ENCODE measurements around the gene ELP4. TPM values are rescaled to one million over a fixed set of nuclear protein-coding genes. Genes with fewer than 3 reads are reported as not detected.

ELP4 gene
- total RNA-seq, 1 donor from 2014 or later = 16.6 TPM

DNA sequence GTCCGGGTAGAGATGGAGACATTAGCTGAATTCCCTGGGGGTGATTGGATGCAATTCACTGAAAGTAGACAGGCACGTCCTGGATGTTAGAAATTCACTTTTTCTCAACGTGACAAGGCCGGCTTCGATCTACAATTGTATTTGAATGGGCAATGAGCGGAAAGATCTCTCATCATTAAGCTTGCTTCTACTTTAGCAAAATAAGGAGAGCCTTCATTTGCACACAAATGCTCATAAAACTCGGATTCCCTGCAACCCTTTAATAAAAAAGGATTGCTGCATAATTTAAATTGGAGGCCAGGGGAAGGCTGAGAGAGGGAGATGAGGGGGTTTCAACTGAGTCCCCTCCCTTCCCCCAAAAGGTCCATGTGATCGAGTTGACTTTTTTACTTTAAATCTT lies 312.2 kb downstream of the ELP4 start:
- Histone ChIP-seq H3K4me1 (peaks cover 9% of the 10 kb centered on the region), H3K27me3 (peaks cover 100% of the 10 kb centered on the region), H3K36me3 (no peaks in the 10 kb centered on the region), H3K4me3 (no peak overlapping the region), H3K9me3 (no peaks in the 10 kb centered on the region), H3K27ac (no peak overlapping the region)
- DNase-seq (no peak), ATAC-seq (no peak)
- intact Hi-C loops (cut with DNase I) = no loop called here
- TF ChIP-seq, protein P1, sequence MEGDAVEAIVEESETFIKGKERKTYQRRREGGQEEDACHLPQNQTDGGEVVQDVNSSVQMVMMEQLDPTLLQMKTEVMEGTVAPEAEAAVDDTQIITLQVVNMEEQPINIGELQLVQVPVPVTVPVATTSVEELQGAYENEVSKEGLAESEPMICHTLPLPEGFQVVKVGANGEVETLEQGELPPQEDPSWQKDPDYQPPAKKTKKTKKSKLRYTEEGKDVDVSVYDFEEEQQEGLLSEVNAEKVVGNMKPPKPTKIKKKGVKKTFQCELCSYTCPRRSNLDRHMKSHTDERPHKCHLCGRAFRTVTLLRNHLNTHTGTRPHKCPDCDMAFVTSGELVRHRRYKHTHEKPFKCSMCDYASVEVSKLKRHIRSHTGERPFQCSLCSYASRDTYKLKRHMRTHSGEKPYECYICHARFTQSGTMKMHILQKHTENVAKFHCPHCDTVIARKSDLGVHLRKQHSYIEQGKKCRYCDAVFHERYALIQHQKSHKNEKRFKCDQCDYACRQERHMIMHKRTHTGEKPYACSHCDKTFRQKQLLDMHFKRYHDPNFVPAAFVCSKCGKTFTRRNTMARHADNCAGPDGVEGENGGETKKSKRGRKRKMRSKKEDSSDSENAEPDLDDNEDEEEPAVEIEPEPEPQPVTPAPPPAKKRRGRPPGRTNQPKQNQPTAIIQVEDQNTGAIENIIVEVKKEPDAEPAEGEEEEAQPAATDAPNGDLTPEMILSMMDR (IDR thresholded peaks at IDR 0.05) = no peak

DNA sequence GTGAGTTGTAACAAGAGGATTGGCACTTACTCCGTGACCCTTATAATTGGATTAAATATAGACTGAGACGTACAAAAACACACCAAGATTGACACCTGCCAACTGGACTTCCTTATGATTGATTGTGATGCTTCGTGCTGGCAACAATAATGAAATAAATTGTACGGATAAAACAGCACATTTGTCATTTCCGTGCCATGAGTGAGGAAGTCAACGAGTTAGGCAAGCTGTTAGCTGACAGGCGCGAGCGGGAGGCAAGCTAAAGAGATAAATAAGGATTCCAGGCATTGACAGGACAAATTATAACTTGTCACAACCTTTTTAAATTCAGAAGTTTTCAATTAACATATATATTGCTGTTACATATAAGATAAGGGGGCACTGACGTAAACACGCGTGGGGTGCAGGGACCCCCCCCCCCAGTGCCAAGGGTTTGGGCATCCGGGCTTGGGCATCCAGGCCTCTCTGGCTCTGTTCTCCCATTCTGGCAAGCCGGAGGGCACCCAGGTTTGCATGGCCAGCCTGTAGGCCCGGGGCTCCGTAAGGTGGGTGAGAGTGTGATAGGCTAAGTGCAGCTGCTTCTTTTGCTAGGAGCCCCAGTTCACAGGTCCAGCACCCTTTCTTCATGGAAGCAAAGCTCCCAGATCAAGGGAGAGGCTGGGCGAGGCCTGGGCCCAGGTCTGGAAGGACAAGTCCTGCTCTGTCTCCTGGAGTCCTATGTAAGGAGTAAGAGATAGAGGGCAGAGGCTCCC lies 312.8 kb downstream of the ELP4 start:
- TF ChIP-seq, protein P1 (IDR thresholded peaks at IDR 0.05) = no peak

DNA sequence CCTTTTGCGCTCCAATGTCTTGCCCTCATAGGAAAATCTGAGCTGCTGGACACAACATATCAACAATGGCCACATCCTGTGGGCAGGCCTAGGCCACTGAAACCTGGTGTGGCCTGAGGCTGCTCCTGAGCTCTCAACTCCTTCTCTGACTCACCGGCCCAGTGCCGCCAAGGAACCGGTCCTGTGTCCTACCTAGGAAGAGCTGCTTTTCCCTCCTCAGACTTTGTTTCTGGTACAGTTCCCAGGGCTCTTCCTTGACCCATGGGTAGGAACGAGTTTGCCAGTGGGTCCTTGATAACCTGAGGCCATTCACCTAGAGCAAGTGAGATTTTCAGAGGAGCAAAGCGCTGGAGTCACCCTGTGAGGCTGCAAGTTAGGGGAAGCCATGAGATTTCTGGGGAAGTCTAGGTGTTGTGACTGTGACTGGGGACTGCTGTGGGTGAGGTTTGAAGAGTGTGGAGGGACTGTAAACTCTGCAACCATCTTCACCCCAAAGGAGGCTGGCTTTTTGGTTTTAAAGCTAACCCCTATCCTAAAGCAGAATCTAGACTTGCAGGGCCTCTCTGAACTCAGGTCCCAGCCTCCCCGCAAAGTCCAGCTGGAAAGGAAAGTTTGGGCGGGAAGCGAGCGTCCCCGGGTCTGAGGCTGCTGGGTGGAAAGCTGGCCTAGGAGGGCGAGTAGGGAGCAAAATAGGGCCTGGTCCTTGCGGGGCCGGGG lies 313.5 kb downstream of the ELP4 start:
- TF ChIP-seq, protein P1 (IDR thresholded peaks at IDR 0.05) = no peak
- intact Hi-C loops (cut with DNase I) = no loop called here
- H3K27me3 ChIP-seq = peaks cover 100% of the 10 kb centered on the region
- no peak overlapping the region for H3K4me3 ChIP-seq
- H3K9me3 ChIP-seq = no peaks in the 10 kb centered on the region
- DNase-seq (no peak), ATAC-seq (no peak)
- no peak overlapping the region for H3K27ac ChIP-seq
- no peaks in the 10 kb centered on the region for H3K4me1 ChIP-seq
- no peaks in the 10 kb centered on the region for H3K36me3 ChIP-seq

More for the DNA sequence above, 312.8 kb downstream of the ELP4 start:
- DNase-seq (no peak), ATAC-seq (no peak)
- Histone ChIP-seq H3K36me3 (no peaks in the 10 kb centered on the region), H3K27ac (no peak overlapping the region), H3K27me3 (peaks cover 100% of the 10 kb centered on the region), H3K4me1 (peaks cover 4% of the 10 kb centered on the region), H3K4me3 (no peak overlapping the region), H3K9me3 (no peaks in the 10 kb centered on the region)
- intact Hi-C loops (cut with DNase I) = no loop called here

GRCh38 chr11:31823644-31824331 lies 314.2 kb downstream of the ELP4 start:
- H3K27me3 ChIP-seq = peaks cover 100% of the 10 kb centered on the region
- no peaks in the 10 kb centered on the region for H3K4me1 ChIP-seq
- H3K9me3 ChIP-seq = no peaks in the 10 kb centered on the region
- no peak overlapping the region for H3K27ac ChIP-seq
- intact Hi-C loops (cut with DNase I) = no loop called here
- TF ChIP-seq, protein P1 (IDR thresholded peaks at IDR 0.05) = no peak
- no peak for DNase-seq
- H3K4me3 ChIP-seq = no peak overlapping the region
- no peak for ATAC-seq
- no peaks in the 10 kb centered on the region for H3K36me3 ChIP-seq

DNA sequence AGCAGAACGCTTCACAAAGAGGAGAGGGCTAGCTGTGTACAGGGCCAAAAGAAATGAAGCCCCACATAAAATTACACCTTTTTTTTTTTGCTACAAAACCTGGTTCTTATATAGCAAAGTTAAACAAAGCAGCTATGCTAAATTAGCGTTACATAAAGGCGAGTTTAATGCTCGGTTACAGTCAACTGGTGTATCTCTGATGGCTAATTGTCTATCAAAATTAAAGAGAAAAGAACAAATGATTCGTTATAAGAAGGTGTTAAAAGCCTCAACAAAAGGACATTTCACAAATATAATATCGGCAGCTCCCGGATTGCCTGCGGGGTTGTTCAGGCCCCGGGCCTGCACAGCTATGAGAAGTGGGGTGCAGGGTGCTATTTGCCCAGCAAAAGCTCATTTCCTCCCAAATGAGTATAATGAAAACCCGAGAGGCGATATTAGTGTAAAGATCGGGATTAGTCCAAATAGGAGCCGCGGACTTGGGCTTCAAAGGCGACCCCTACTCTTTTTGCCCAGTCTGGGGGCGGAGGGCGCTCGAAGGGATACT lies 314.8 kb downstream of the ELP4 start:
- intact Hi-C loops (cut with DNase I) = no loop called here
- no peaks in the 10 kb centered on the region for H3K4me1 ChIP-seq
- H3K27ac ChIP-seq = no peak overlapping the region
- H3K9me3 ChIP-seq = no peaks in the 10 kb centered on the region
- H3K36me3 ChIP-seq = no peaks in the 10 kb centered on the region
- ATAC-seq (no peak), DNase-seq (no peak)
- TF ChIP-seq, protein P1 (IDR thresholded peaks at IDR 0.05) = no peak
- peaks cover 100% of the 10 kb centered on the region for H3K27me3 ChIP-seq
- H3K4me3 ChIP-seq = no peak overlapping the region
